Keratinocyte (primary cell): ENCODE data around the gene RYR2. TPM values are rescaled to one million over a fixed set of nuclear protein-coding genes. Genes with fewer than 3 reads are reported as not detected.

ENCODE experiments used
- DNase-seq: peaks from one replicate; pipeline ENCODE4 v3.0.0-alpha.2; 2011; ENCODE audit warnings: low read depth, missing footprints, low spot score
- FAIRE-seq: peaks from 2 replicates; lab custom pipeline; 2011; peaks lifted over from hg19 to GRCh38; lab: Jason Lieb, UNC
- H2AFZ ChIP-seq: 2 replicates; pipeline ENCODE4 v1.6.0; 2012; ENCODE audit warnings: low read length, control low read depth, inconsistent platforms; ENCODE audit not compliant: control insufficient read depth
- H3K27ac ChIP-seq: 2 replicates; pipeline ENCODE4 v1.5.1; 2011; ENCODE audit warnings: low read length; ENCODE audit not compliant: control insufficient read depth, insufficient read depth
- H3K27me3 ChIP-seq: 3 replicates; pipeline ENCODE4 v1.6.0; 2011; ENCODE audit warnings: low read length; ENCODE audit not compliant: control insufficient read depth, insufficient read depth; ENCODE audit errors: extremely low read depth
- H3K36me3 ChIP-seq, 2 experiments: 2 replicates in 1 of 2; 3 replicates in 1 of 2; pipeline ENCODE4 v1.5.1; 2011; ENCODE audit warnings: low read length in 2 of 2, mild to moderate bottlenecking in 1 of 2; ENCODE audit not compliant: control insufficient read depth in 2 of 2, insufficient read depth in 2 of 2; ENCODE audit errors: extremely low read depth in 1 of 2
- H3K4me1 ChIP-seq: 3 replicates; pipeline ENCODE4 v1.5.1; 2011; ENCODE audit warnings: low read length; ENCODE audit not compliant: control insufficient read depth, insufficient read depth; ENCODE audit errors: extremely low read depth
- H3K4me2 ChIP-seq: 3 replicates; pipeline ENCODE4 v1.6.0; 2011; ENCODE audit warnings: low read depth, low read length; ENCODE audit not compliant: control insufficient read depth, insufficient read depth; ENCODE audit errors: extremely low read depth
- H3K4me3 ChIP-seq, 3 experiments: fragments of 200-600 bp in 1 of 3; sonication (generic) in 1 of 3; 2 replicates in 2 of 3; 3 replicates in 1 of 3; pipeline ENCODE4 v1.5.1; 2011 to 2016; ENCODE audit warnings: low read length in 3 of 3, mild to moderate bottlenecking in 3 of 3, control low read depth in 2 of 3, inconsistent platforms in 1 of 3, low read depth in 1 of 3, mixed read lengths in 1 of 3, mixed run types in 1 of 3, moderate library complexity in 1 of 3; ENCODE audit not compliant: control insufficient read depth in 2 of 3, insufficient read depth in 2 of 3; ENCODE audit errors: extremely low read depth in 1 of 3
- H3K79me2 ChIP-seq: 2 replicates; pipeline ENCODE4 v1.6.0; 2012; ENCODE audit warnings: low read length; ENCODE audit not compliant: control insufficient read depth, insufficient read depth
- H3K9ac ChIP-seq: 3 replicates; pipeline ENCODE4 v1.6.0; 2011; ENCODE audit warnings: low read length; ENCODE audit not compliant: control insufficient read depth, insufficient read depth; ENCODE audit errors: extremely low read depth
- H3K9me1 ChIP-seq: 3 replicates; pipeline ENCODE4 v1.6.0; 2011; ENCODE audit warnings: low read length; ENCODE audit not compliant: control insufficient read depth, insufficient read depth; ENCODE audit errors: extremely low read depth
- H3K9me3 ChIP-seq: 2 replicates; pipeline ENCODE4 v1.5.1; 2012; ENCODE audit warnings: low read depth, low read length; ENCODE audit not compliant: control insufficient read depth
- H4K20me1 ChIP-seq: 3 replicates; pipeline ENCODE4 v1.6.0; 2011; ENCODE audit warnings: low read length; ENCODE audit not compliant: control insufficient read depth, insufficient read depth; ENCODE audit errors: extremely low read depth
- CTCF ChIP-seq, 3 experiments: IDR thresholded peaks in 1 of 3; conservative IDR thresholded peaks in 1 of 3; optimal IDR thresholded peaks in 1 of 3; 2 replicates in 2 of 3; 3 replicates in 1 of 3; pipeline versions ENCODE3 to v1.5.1; 2011; ENCODE audit warnings: low read length in 3 of 3, mild to moderate bottlenecking in 3 of 3, moderate library complexity in 2 of 3, control low read depth in 1 of 3, inconsistent platforms in 1 of 3; ENCODE audit not compliant: insufficient read depth in 2 of 3; ENCODE audit errors: extremely low read depth in 1 of 3
- EZH2 ChIP-seq: IDR thresholded peaks from one replicate; pipeline ENCODE4 v1.6.1; 2012; ENCODE audit warnings: inconsistent platforms, mild to moderate bottlenecking, low read length, moderate library complexity
- dilution Hi-C: fragments of 300-500 bp; cut with MboI; formaldehyde crosslinking; loops from one replicate; pipeline ENCODE4 v1.7.0; 2020; ENCODE audit warnings: low sequenced_read_pairs; ENCODE audit not compliant: extremely low pct_ligation_motif_present
- polyA plus RNA-seq, 5 experiments: library from polyadenylated mRNA; depleted of rRNA in 3 of 5; stranded (reverse) in 3 of 5; stranded (forward) in 1 of 5; unstranded in 1 of 5; fragments of >200 nt; gene quantifications; 1 replicate in 1 of 5; 2 replicates in 3 of 5; 3 replicates in 1 of 5; pipeline versions ENCODE4 v1.2.1 to v1.2.3, GENCODE V29; 2011 to 2012; ENCODE audit warnings: missing spikeins in 2 of 5, low read depth in 1 of 5, low replicate concordance in 1 of 5

The RYR2 gene
- polyA plus RNA-seq, 1 donor (not counting 4 experiments of a cell fraction or from before 2014, with no cell fraction given), result 0.05 TPM

GRCh38 chr1:237320890-237321289 is 278.9 kb downstream of the RYR2 start:
- H3K9me3 ChIP-seq, result no peaks in the 10 kb centered on the region
- H3K4me2 ChIP-seq, result no peak overlapping the region
- no peaks in the 10 kb centered on the region for H3K9me1 ChIP-seq
- no peak overlapping the region for H3K9ac ChIP-seq
- TF ChIP-seq EZH2, result no peak
- no peak for TF ChIP-seq CTCF (optimal IDR thresholded peaks at IDR 0.05 in 1 of 3, IDR thresholded peaks at IDR 0.05 in 1 of 3, conservative IDR thresholded peaks at IDR 0.05 in 1 of 3; ENCODE audit: extremely low read depth in 1 of 3, insufficient read depth in 2 of 3, low read length in 3 of 3)
- H3K4me3 ChIP-seq, result no peak overlapping the region
- no peaks in the 10 kb centered on the region for H3K36me3 ChIP-seq
- H3K4me1 ChIP-seq, result no peaks in the 10 kb centered on the region
- no peaks in the 10 kb centered on the region for H3K79me2 ChIP-seq
- H2AFZ ChIP-seq, result no peak overlapping the region
- DNase-seq (no peak), FAIRE-seq (no peak)
- no peak overlapping the region for H3K27ac ChIP-seq
- dilution Hi-C loops, result no loop called here
- H3K27me3 ChIP-seq, result no peaks in the 10 kb centered on the region
- H4K20me1 ChIP-seq, result no peaks in the 10 kb centered on the region

- no peak overlapping the region for H3K9ac ChIP-seq
- no peaks in the 10 kb centered on the region for H3K9me1 ChIP-seq
- no peak overlapping the region for H3K4me2 ChIP-seq
- no peak overlapping the region for H3K27ac ChIP-seq
- no peak overlapping the region for H2AFZ ChIP-seq
- no peaks in the 10 kb centered on the region for H3K27me3 ChIP-seq
- H3K36me3 ChIP-seq, result no peaks in the 10 kb centered on the region
- FAIRE-seq (no peak), DNase-seq (no peak)
- no peaks in the 10 kb centered on the region for H3K9me3 ChIP-seq
- no peaks in the 10 kb centered on the region for H3K4me1 ChIP-seq
- no peak for TF ChIP-seq CTCF (optimal IDR thresholded peaks at IDR 0.05 in 1 of 3, IDR thresholded peaks at IDR 0.05 in 1 of 3, conservative IDR thresholded peaks at IDR 0.05 in 1 of 3; ENCODE audit: extremely low read depth in 1 of 3, insufficient read depth in 2 of 3, low read length in 3 of 3)
- no peaks in the 10 kb centered on the region for H4K20me1 ChIP-seq
- H3K4me3 ChIP-seq, result no peak overlapping the region
- H3K79me2 ChIP-seq, result no peaks in the 10 kb centered on the region
- dilution Hi-C loops, result no loop called here
Observed at GRCh38 chr1:237324226-237324625, 282.2 kb downstream of the RYR2 start.
